ENCODE measurements around the gene PTCD1.

The PTCD1 gene

DNA sequence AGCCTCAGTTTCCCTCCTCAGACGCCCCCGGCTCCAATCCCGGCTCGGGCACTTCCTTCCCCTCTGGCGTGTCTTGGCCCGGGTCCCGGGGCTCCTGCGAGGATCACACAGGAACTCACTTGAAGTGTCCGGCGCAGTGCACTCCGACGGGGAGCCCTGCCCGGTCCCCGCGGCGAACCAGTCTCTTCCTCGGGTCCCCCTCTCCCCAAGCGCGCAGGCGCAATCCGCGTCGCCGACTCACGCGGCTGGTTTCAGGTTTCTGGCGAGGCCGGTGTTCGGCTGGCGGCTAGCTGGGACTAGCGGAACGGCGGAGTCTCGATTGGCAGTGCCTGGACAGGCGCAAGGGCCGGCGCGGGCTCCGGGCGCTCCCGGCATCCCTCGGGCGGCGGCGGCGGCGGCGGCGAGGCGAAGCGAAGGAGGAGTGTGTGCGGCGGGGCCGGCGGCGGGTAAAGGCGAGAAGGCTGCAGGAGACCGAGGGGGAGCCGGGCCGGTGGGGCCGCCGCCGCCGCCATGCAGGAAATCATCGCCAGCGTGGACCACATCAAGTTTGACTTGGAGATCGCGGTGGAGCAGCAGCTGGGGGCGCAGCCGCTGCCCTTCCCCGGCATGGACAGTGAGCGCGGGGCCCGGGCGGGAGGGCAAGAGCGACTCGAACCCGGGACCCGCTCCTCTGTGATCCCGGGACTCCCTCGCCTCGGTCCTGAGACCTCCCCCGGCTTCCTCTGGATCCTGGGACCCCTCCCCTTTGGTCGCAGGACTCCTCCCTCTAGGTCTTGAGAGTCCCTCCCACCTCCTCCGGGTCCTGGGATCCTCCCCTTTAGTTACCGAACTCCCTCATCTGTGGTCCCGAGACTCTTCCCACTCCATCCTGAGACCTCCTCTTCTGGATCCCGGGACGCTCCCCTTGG is at the start of gene PTCD1, which contains the start of gene CPSF4:
Gene PTCD1, minus strand, starts transcription at position 226 of the 908 bp plus-strand sequence. CDS start 3,556 bp downstream, outside the sequence.
Gene CPSF4, plus strand, starts transcription at position 371 of the 908 bp plus-strand sequence. Its CDS starts 140 bp downstream, at position 511.
- FAIRE-seq = peak; percentile 88

DNA sequence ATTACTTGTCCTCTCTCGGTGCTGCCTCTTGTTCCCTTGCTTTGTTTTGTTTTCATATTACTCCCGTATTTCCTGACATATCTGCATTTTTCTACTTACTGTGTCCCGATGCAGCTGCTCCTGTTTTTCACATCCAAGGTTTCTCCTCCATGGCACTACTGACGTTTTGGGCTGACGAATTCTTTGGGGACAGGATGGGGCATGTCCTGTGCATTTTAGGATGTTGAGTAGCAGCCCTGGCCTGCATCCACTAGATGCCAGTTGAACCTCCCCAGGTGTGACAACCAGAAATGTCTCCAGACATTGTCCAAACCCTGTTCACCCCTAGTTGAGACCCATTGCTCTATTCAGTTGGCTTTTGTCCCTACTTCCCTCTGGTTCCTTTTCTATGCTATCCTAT is 46.5 kb upstream of the PTCD1 start:
- FAIRE-seq = no peak

- no peak for FAIRE-seq
These were observed 40.2 kb upstream of the PTCD1 start for GRCh38 chr7:99478464-99479440.

GRCh38 chr7:99476107-99476506 is 37.5 kb upstream of the PTCD1 start:
- FAIRE-seq = no peak

DNA sequence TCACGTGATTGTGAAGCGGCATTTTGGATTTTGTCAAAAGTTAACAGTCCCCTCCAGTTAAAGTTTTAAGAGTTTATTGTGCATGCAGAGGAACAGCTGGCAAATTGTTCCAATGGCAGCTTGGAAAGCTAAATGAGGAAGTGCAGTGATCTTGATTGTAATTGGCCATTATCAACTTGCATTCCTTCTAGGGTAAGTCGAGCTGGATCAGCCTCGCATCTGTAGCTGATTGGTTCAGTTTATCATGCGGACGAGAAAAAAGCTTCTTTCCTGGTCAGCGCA is 34.7 kb upstream of the PTCD1 start:
- FAIRE-seq = no peak

GRCh38 chr7:99472561-99473314 is 34.1 kb upstream of the PTCD1 start, which contains the start of gene ZNF789:
Gene ZNF789 (plus strand): TSS chr7:99472890. CDS start chr7:99476457, 3,567 bp downstream.
- peak; percentile 99 for FAIRE-seq

DNA sequence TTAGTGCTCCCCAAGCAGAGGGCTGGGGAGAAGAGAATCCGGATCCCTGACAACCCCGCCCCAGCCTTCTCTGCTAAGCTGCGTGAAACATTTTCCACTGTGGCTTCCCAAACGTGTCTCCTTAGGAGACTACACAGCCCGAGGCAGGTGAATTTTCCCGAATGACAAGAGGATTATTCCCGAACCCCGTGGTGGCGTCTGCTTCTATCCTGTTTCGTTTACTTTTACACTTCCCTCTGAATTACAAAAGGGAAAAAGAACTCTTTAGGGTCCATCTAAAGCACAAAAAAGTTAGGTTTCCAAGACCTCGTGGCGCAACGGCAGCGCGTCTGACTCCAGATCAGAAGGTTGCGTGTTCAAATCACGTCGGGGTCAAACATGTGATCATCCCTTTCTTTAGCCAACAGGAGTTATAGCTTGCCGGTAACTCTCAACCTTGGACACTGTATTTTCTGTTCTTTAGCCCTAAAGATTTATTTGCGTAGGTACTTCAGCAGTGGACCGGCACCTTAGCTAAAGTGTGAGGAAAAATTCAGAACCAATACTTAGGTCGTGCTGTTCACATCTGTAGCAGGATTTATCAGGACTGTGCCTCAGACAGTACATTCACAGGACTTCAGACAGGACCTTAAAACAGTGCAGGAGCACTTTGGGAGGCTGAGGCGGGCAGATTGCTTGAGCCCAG is 30.9 kb upstream of the PTCD1 start:
- FAIRE-seq = peak; percentile 99

DNA sequence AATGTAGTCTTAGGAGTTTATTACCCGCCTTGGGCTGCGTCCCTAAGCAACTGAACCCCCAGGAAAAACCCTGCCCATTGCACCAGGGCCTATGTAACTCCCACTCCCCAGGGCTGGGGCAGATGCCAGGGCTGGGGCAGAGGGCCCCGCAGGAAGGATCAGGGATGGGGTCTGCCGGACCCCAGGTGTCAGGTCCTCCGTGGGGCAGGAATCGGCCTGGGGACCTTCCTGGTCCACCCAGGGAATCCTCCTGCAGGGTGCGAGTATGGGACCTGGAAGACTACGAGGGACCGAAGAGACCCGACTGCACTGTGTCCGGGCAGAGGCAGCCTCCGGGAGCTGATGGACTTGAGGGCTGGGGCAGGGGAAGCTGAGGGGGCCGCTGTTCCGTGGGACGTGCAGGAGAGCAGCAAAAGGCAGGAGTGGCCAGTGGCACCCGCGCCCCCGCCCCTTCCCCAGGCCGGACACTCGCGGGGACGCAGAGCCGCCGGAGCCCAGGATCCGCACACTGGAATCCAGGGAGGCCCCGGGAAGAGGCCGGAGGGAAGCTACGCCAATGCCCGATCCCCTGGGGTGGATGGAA is 29.8 kb upstream of the PTCD1 start:
- FAIRE-seq = no peak

DNA sequence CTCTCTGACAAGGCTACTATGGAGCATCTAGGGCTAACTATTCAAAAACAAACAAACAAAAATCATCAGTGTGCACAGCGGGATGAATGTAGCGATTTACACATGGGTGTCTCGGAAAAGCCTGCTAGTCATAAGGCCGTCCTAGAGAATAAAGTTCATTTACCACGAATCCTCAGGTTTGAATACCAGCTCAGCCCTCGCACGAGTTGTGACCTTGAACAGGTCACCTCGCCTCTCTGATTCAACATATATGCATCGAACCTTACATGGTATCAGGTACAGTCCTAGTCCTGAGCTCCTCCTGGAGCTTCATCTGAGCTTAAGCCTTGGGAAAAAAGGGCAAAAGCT is 26.8 kb upstream of the PTCD1 start:
- no peak for FAIRE-seq

- no peak for FAIRE-seq
These were observed 22.6 kb upstream of the PTCD1 start for GRCh38 chr7:99461221-99461620.

- FAIRE-seq = no peak
These were observed 22.1 kb upstream of the PTCD1 start for GRCh38 chr7:99460651-99461050.

DNA sequence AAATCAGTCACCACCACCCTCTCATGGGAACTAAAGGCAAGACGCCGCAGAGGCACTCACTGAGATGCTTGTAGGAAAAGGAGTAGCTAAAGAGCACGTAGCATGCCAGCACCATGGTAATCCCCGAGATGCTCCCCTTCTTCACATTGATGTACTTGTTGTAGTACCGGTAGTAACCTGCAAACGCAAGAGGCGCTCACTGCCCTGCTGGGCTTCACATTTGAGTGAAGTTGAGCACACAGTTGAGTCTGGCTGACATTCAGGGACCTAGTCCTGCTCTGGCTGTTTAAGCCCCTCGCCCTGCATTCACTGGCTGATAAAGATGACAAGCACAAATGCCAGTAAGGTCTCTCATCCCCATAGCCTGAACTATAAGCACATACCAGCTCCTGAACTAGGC is 20.5 kb upstream of the PTCD1 start:
- FAIRE-seq = no peak

DNA sequence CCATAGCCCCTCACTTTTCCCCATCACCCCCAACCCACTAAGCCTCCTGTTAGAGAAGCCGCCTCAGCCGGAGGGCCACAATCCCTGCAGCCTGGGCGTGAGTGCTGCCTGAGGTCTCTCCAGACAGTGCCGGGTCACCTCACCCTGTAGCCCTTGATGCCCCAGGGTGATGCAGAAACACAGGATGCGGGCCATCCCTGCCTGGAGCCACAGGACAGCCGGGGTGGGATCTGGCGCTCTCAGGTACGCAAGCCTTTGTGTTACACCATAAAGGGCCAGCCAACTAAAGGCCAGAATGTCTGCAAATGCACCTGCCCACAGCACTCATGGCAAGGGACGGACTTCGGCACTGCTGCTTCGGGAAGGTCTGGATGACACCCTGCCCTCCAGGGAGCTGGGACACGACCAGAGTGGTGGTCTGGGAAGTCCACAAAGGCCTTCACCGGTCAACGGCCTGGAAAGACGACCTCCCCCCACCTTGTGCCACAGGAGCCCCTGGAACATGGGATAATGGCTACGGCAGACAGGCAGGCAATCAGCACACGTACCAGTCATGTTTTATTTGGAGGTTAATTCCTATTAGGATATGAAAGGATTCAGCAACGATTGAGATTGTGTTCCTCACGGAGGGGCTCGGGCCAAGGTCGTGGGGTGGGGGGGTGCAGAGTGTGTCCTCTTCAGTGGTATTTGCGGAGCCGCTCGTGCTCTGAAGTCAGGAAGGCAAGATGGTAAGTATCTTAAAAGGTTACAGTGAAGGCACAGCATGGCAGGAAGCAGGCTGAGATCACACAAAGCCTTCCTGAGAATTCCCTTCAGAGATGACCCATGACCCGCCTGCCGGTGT is 19.3 kb upstream of the PTCD1 start:
- no peak for FAIRE-seq

GRCh38 chr7:99457050-99457649 is 18.6 kb upstream of the PTCD1 start:
- FAIRE-seq = no peak

GRCh38 chr7:99456288-99456687 is 17.7 kb upstream of the PTCD1 start:
- no peak for FAIRE-seq

DNA sequence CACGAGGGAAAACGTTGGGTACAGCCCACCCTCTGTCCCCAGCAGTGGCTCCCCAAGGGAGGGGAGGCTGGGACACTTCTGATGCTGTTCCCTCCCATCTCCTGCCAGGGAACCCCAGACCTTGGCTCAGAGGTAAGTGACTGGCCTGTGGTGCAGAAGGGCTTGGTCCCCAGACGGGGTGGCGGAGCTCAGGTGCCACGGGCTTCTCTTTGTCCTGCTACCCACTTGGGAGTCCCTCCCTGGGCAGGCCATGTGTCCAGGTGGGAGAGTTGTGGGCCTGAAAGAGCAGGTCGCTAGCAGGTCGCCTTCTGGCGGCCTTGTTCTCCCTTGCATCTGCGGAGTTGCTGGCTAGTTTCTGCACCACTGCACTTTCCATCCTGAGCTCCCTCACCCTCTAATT is 17.3 kb upstream of the PTCD1 start:
- FAIRE-seq = no peak

DNA sequence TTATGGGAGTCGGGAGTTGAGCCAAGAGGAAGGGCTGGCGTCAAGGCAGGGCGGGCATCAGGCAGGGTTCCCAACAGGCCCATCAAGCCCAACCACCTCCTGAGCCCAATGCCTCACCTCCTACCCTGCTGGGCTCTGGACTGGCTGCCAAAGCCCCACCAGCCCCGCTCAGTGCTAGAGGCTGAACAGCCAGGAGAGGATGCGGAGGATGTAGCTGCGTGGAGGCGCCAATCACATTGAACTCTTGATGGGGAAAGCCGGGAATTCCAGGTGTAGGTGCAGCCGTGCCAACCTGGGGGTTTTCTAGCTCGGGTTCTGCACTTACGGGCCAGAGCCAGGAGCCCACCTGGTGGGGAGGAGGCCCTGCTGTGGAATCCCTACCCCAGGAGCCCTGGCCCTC is 14.5 kb upstream of the PTCD1 start:
- FAIRE-seq = no peak

DNA sequence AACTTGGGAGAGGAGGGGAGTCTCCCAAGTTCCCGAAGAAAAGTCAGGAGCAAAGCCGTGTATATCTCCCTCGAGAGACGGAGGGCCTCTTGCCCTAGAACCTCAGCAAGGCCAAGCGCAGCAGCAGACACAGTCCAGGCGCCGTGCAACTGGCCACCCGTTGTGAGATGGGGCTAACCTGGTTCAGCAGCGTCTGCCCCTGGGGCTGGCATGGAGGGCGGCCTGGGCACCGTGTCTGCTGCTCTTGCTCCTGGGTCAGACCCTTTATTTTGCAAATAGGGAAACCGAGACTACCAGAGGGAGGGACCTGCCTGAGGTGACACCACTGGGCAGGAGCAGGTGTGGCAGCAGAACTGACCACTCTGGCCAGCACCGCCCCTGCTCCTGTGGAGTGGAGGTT is 13.9 kb upstream of the PTCD1 start:
- no peak for FAIRE-seq

- no peak for FAIRE-seq
These were observed 13.3 kb upstream of the PTCD1 start for GRCh38 chr7:99451936-99452335.

GRCh38 chr7:99449326-99449725 is 10.7 kb upstream of the PTCD1 start:
- no peak for FAIRE-seq

GRCh38 chr7:99448855-99449254 is 10.3 kb upstream of the PTCD1 start:
- no peak for FAIRE-seq
